HL-60 (cell line): ENCODE results near the gene CDK12.
"Not testable (repeated sequence)": the region's sequence is repeated elsewhere in the genome, so short reads cannot be mapped to it uniquely, and the experiment has no call there.

Experiments
- DNase-seq, 2 experiments: peaks; one replicate each; pipeline ENCODE4 v3.0.0-alpha.2; 2010 to 2020; ENCODE audit warnings: low read depth in 1 of 2, low spot score in 1 of 2
- H3K27ac ChIP-seq: fragments of 250-450 bp; sonication (Bioruptor Pico); replicated peaks from 2 replicates; pipeline ENCODE4 v1.5.1; 2020; ENCODE audit warnings: mild to moderate bottlenecking, moderate library complexity
- H3K27me3 ChIP-seq: fragments of 250-450 bp; sonication (Bioruptor Pico); 2 replicates; pipeline ENCODE4 v1.5.1; 2021; ENCODE audit warnings: mild to moderate bottlenecking, moderate library complexity; ENCODE audit not compliant: insufficient read depth, poor library complexity, severe bottlenecking
- H3K4me3 ChIP-seq: replicated peaks from 2 replicates; pipeline ENCODE4 v1.5.1; 2011; ENCODE audit warnings: mild to moderate bottlenecking, control low read depth, low read length; ENCODE audit not compliant: insufficient read depth
- GABPA ChIP-seq: IDR thresholded peaks from 2 replicates; pipeline ENCODE4 v1.6.1; 2012; ENCODE audit warnings: low read depth
- POLR2AphosphoS5 ChIP-seq: IDR thresholded peaks from 2 replicates; pipeline ENCODE4 v1.6.1; 2012; ENCODE audit warnings: low read depth
- SPI1 ChIP-seq: IDR thresholded peaks from 2 replicates; pipeline ENCODE4 v1.6.1; 2012; ENCODE audit warnings: low read depth, mild to moderate bottlenecking, borderline replicate concordance
- TF ChIP-seq, protein P1 (sequence below): IDR thresholded peaks from one replicate; pipeline ENCODE4 v1.5.1; 2011; ENCODE audit warnings: low read length, control low read depth, inconsistent platforms; ENCODE audit not compliant: insufficient read depth
- TF ChIP-seq, protein P2 (sequence below): IDR thresholded peaks from 2 replicates; pipeline ENCODE4 v1.6.1; 2012; ENCODE audit warnings: low read depth; ENCODE audit not compliant: insufficient replicate concordance

CDK12 gene

DNA sequence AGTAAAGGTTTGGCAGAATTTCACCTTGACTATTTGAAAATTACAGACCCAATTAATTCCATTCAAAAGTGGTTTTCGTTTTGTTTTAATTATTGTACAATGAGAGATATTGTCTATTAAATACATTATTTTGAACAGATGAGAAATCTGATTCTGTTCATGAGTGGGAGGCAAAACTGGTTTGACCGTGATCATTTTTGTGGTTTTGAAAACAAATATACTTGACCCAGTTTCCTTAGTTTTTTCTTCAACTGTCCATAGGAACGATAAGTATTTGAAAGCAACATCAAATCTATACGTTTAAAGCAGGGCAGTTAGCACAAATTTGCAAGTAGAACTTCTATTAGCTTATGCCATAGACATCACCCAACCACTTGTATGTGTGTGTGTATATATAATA is 72.6 kb downstream of the CDK12 start:
- H3K27ac ChIP-seq, result no peak overlapping the region
- DNase-seq, result no peak
- no peaks in the 10 kb centered on the region for H3K27me3 ChIP-seq
- H3K4me3 ChIP-seq, result no peak overlapping the region
- no peak for TF ChIP-seq SPI1
- TF ChIP-seq GABPA, result no peak
- TF ChIP-seq, protein P1, sequence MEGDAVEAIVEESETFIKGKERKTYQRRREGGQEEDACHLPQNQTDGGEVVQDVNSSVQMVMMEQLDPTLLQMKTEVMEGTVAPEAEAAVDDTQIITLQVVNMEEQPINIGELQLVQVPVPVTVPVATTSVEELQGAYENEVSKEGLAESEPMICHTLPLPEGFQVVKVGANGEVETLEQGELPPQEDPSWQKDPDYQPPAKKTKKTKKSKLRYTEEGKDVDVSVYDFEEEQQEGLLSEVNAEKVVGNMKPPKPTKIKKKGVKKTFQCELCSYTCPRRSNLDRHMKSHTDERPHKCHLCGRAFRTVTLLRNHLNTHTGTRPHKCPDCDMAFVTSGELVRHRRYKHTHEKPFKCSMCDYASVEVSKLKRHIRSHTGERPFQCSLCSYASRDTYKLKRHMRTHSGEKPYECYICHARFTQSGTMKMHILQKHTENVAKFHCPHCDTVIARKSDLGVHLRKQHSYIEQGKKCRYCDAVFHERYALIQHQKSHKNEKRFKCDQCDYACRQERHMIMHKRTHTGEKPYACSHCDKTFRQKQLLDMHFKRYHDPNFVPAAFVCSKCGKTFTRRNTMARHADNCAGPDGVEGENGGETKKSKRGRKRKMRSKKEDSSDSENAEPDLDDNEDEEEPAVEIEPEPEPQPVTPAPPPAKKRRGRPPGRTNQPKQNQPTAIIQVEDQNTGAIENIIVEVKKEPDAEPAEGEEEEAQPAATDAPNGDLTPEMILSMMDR, result no peak
- TF ChIP-seq, protein P2, sequence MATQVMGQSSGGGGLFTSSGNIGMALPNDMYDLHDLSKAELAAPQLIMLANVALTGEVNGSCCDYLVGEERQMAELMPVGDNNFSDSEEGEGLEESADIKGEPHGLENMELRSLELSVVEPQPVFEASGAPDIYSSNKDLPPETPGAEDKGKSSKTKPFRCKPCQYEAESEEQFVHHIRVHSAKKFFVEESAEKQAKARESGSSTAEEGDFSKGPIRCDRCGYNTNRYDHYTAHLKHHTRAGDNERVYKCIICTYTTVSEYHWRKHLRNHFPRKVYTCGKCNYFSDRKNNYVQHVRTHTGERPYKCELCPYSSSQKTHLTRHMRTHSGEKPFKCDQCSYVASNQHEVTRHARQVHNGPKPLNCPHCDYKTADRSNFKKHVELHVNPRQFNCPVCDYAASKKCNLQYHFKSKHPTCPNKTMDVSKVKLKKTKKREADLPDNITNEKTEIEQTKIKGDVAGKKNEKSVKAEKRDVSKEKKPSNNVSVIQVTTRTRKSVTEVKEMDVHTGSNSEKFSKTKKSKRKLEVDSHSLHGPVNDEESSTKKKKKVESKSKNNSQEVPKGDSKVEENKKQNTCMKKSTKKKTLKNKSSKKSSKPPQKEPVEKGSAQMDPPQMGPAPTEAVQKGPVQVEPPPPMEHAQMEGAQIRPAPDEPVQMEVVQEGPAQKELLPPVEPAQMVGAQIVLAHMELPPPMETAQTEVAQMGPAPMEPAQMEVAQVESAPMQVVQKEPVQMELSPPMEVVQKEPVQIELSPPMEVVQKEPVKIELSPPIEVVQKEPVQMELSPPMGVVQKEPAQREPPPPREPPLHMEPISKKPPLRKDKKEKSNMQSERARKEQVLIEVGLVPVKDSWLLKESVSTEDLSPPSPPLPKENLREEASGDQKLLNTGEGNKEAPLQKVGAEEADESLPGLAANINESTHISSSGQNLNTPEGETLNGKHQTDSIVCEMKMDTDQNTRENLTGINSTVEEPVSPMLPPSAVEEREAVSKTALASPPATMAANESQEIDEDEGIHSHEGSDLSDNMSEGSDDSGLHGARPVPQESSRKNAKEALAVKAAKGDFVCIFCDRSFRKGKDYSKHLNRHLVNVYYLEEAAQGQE, result no peak
- no peak for TF ChIP-seq POLR2AphosphoS5

DNA sequence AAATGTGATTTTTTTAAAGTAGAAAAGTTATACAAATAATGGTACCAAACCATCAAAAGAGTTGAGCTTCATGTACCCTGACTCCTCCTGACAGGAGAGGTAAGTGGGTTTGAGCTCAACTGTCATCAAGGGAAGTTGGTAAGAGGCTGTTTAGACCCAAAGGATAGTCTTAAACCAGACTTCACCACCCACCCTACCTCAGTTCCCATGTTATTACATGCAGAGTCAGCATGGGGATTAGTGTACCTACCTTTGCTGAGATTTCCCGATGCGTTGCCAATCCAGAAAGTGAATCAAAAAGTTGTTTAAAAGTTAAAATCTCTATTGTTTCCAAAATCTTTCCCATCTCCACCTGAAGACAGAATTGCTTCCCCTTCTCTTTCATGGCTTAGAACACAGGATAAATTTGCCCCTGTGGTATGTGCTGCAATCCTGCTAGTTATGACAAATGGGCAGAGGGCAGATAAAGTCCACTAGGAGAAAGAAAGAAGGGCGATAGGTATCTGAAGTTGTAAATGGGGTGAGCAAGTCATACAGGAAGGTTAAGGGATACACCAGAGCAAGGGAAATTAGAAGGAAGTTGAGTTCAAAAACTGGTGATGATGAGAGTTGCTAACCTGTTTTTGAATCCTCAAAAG is 73.6 kb downstream of the CDK12 start:
- no peak overlapping the region for H3K27ac ChIP-seq
- TF ChIP-seq, protein P1, result no peak
- TF ChIP-seq POLR2AphosphoS5 (no peak), GABPA (no peak), SPI1 (no peak)
- TF ChIP-seq, protein P2, result no peak
- no peak overlapping the region for H3K4me3 ChIP-seq
- DNase-seq, result no peak
- H3K27me3 ChIP-seq, result no peaks in the 10 kb centered on the region

DNA sequence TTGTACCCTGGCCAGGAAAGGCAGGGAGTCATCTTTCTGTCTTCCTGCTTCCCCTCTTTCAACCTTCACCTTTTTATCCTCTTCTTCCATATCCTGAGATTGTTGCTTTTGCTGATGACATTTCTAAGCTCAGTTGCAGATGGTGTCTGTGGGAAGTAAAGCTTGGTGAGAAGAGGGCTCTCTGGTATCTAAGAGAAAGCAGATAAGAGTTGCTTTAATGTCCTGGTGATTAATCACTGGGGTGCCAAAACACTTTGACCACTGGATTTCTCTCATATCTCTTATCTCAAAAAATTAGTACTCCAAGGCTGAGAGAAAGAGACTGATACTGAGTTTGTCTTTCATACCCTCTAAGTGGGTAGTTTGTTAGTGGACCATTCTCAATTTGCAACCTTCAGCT is 75.2 kb downstream of the CDK12 start:
- H3K27ac ChIP-seq, result no peak overlapping the region
- H3K27me3 ChIP-seq, result no peaks in the 10 kb centered on the region
- H3K4me3 ChIP-seq, result no peak overlapping the region
- TF ChIP-seq, protein P1, result no peak
- TF ChIP-seq POLR2AphosphoS5, result no peak
- TF ChIP-seq, protein P2, result no peak
- no peak for TF ChIP-seq GABPA
- no peak for TF ChIP-seq SPI1
- DNase-seq, result no peak

DNA sequence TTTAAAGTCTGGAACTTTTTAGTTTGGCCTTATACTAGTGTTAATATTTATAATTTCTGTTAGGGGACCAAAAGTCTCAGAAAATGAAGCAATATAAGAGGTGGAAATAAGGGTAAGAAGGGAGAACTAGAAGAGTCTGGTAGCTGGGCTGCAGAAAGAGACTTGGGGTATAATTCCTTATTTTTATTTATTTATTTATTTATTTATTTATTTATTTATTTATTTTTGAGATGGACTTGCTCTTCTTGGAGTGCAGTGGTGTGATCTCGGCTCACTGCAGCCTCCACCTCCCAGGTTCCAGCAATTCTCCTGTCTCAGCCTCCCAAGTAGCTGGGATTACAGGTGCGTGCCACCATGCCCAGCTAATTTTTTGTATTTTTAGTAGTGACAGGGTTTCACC is 76.1 kb downstream of the CDK12 start:
- DNase-seq, H3K4me3 ChIP-seq, H3K27me3 ChIP-seq, H3K27ac ChIP-seq: not testable (repeated sequence)
